ENCODE data around the gene MAGI3.
"Not testable (repeated sequence)": the region's sequence is repeated elsewhere in the genome, so short reads cannot be mapped to it uniquely, and the experiment has no call there.

MAGI3 gene

DNA sequence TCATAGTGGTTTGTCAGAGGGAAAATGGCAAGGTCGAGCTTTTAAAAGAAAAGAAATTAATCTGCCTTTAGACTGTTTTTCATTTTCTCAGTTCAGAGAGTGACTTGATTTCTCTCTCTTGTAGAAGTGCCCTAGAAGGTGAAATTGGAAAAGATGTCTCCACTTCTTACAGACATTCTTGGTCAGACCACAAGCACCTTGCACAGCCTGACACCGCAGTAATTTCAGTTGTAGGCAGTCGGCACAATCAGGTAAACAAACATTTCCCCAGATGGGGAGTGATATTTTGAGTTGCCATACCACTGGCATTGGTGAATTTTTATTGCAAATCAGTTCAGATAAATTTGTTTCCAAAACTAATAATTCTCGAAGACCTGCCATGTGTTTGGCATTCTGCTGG lies 282.2 kb downstream of the MAGI3 start:
- no peak overlapping the region for H3K27ac ChIP-seq
- H3K4me3 ChIP-seq, result no peak overlapping the region

GRCh38 chr1:113674591-113674990 lies 284.3 kb downstream of the MAGI3 start:
- no peak overlapping the region for H3K27ac ChIP-seq
- no peak overlapping the region for H3K4me3 ChIP-seq

- Histone ChIP-seq H3K4me3 (no peak overlapping the region), H3K27ac (no peak overlapping the region)
These were observed 285.0 kb downstream of the MAGI3 start for GRCh38 chr1:113675302-113675701.

DNA sequence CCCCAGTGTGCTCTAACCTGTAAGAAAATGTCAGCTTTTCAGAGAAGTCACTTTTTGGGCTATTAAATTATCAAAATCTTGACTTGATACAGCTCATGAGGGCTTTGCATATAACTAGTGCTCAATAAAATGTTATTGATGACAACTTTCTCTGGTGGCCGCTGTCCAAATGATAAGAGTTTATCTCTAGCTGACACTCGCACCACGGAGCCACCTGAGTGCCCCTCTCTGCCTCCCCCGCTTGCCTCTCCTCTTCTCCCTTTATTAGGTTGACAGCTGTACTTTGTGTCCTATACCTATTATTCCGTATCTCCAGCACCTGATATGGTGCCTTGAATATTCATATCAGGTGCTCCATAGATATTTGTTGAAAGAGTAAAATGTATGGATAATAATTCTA lies 286.2 kb downstream of the MAGI3 start:
- no peak overlapping the region for H3K27ac ChIP-seq
- no peak overlapping the region for H3K4me3 ChIP-seq

- H3K27ac ChIP-seq, result no peak overlapping the region
- no peak overlapping the region for H3K4me3 ChIP-seq
These were observed 287.2 kb downstream of the MAGI3 start for GRCh38 chr1:113677250-113678158.

- no peak overlapping the region for H3K27ac ChIP-seq
These were observed 287.8 kb downstream of the MAGI3 start for GRCh38 chr1:113678159-113678469.

DNA sequence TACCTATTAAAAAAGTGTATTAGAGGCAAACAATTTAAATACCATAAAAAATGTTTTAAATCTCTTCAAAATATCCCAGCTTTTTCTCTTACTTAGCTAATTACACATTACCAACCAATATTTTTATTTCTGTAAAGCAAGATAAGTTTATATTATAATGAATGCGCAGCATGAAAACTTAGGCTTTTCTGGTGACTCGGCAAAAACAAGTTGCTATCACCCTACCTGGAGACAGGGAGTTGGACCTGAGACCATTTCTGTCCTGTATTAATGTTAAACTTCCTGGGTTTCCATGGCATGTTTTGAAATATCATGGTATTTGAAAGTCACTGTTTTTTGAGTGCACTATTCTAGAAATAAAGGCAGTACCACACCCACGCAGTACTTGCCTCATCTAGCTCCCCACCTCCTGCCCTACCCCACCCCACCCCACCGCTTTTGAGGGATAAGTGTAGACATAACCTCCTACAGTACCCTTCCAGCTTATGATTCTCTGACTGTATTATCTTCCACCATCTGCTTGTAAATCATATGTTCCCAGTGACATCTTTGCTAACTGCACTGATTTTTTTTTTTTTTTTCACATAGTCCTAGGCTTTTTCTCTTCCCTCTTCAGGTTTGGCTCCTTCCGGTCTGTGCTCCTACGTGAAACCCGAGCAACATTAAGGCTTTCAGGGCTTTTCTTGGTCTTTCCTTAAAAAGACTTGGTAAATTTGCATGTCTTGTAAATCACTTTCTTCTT lies 291.5 kb downstream of the MAGI3 start:
- no peak overlapping the region for H3K4me3 ChIP-seq
- no peak overlapping the region for H3K27ac ChIP-seq

More at GRCh38 chr1:113678159-113678469, 287.8 kb downstream of the MAGI3 start:
- no peak overlapping the region for H3K4me3 ChIP-seq

DNA sequence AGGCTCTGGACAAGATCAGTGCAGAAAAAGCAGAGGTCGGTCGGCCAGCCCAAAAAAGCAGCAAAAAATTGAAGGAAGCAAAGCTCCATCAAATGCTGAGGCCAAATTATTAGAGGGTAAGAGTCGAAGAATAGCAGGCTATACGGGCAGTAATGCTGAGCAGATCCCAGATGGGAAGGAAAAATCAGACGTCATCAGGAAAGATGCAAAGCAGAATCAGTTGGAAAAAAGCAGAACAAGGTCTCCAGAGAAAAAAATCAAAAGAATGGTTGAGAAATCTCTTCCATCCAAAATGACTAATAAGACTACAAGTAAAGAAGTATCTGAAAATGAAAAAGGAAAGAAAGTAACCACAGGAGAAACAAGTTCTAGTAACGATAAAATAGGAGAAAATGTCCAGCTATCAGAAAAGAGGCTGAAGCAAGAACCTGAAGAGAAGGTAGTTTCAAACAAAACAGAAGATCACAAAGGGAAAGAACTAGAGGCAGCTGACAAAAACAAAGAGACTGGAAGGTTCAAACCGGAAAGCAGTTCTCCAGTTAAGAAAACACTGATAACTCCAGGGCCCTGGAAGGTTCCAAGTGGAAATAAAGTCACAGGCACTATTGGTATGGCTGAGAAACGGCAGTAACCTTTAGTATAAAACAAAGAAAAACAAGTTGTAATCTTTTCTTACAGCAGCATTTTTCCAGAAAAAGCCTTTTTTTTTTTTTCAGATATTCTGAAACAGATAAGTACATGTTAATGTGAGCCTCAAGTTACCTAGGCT lies 293.3 kb downstream of the MAGI3 start:
- Histone ChIP-seq H3K27ac (peak overlapping the region in 7 of 21 experiments; percentile 10 to 69 (median 22)), H3K4me3 (no peak overlapping the region)

DNA sequence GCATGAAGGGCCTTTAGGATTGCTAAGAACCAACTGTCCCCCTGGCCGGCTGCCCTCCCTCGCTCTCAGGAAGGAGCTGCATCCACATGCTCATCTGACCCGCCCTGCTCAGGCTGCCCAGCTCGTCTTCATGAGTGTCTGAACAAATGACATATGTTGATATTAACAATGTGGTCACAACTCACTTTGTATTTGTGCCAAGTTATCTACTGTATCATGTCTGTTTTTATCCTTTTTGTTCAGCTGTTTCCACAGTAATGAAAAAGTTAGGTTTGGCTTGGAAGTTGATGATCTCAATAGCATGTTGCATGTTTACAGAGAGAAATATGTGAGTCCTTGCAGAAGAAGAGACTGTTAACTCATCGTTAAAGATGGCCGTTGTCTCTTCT lies 293.8 kb downstream of the MAGI3 start:
- H3K27ac ChIP-seq, result peak overlapping the region in 4 of 21 experiments; percentile 19 to 69 (median 38)

DNA sequence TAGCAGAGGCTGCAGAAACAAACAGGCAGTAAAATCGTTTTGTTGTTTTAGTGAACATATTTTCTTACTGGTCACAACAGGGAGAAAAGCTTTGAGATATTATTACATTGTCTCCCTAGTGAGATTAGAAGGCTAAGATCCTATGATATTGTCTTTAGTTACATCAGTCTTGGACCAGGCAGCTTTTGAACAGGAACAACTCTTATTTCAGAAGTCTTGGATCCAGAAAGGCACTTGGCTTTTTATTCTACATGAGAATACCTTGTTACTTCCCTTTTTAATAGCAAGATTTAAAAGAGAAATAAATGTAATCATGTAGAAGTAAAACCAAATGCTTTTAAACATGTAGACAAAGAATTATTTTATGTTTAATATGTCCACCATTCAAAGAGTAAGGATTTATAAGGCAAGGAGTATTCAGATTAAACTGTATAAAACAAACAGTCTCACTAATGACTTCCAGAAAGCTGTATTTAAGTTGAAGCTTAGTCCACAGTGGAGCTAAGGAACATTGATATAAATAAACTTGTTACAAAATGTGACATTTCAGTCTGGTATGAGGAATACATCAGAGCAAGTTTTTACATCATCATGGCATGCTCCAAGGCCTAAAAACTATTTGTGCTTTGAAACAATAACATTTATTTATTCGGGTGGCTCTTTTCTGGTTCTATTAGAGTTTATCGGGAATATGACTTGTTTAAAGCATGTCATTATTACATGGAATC lies 296.7 kb downstream of the MAGI3 start:
- Histone ChIP-seq H3K4me3 (no peak overlapping the region), H3K27ac (no peak overlapping the region)

More for the DNA sequence above, 293.8 kb downstream of the MAGI3 start:
- H3K4me3 ChIP-seq, result no peak overlapping the region

DNA sequence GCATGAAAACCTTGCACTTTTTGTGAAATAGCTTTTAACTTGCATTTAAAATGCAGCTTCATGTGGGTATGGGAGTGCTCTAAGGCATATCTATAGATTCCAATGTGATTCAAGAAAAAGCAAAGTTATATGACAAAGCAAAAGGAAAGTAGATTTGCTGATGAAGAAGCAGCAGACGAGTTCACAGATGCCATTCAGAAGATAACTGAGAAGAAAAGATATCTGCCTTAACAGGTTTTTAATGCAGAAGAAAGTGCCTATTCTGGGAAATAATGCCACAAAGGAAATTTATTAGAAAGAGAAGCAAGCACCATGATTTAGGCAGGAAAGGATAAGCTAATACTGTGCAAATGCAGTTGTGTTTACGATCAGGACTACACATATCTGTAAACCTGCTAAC lies 300.9 kb downstream of the MAGI3 start:
- no peak overlapping the region for H3K27ac ChIP-seq
- no peak overlapping the region for H3K4me3 ChIP-seq

- H3K4me3 ChIP-seq, result no peak overlapping the region
- no peak overlapping the region for H3K27ac ChIP-seq
These were observed 302.0 kb downstream of the MAGI3 start for GRCh38 chr1:113692342-113692741.

DNA sequence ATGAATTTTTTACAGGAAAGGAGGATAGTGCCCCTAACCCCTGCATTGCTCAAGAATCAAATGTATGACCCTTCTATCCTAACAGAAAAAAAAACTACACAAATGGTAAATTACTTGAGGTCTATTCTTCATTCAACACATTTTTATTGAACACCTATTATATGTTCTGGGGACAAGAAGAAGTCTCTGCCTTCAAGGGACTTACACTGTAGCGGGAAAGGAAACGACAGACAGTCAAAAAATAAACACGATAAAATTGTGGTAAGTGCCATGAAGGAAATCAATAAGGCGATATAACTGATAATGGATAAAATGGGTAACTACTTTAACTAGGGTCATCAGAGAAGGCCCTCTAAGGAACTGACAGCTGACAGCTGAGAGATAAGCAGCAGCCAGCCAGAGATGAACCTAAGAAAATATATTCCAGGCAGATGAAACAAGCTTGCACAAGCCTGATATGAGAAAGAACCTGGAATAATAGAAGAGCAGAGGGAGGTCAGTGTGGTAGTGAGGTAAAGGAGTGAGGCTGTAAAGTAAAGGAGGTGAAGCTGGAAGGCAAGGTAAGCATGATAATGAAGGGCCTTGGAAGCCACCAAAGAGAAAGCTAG lies 302.6 kb downstream of the MAGI3 start:
- no peak overlapping the region for H3K4me3 ChIP-seq

DNA sequence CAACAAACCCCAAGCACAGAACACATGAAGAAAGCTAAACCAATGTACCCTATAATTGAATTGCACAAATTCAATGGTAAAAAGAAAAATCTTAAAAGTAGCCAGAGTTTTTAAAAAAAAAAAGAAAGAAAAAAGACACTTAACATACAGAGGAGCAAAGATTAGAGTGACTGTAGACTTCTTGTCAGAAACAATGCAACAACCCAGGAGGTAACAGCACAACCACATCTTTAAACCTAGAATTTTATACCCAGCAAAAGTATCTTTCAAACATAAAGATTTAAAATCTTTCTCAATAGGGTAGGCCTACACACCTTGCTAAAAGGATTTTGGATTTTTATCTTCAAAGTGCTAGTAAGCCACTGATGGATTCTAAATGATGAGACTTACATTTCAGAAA lies 304.6 kb downstream of the MAGI3 start:
- no peak overlapping the region for H3K27ac ChIP-seq
- no peak overlapping the region for H3K4me3 ChIP-seq

More for the DNA sequence above, 302.6 kb downstream of the MAGI3 start:
- H3K27ac ChIP-seq, result no peak overlapping the region

DNA sequence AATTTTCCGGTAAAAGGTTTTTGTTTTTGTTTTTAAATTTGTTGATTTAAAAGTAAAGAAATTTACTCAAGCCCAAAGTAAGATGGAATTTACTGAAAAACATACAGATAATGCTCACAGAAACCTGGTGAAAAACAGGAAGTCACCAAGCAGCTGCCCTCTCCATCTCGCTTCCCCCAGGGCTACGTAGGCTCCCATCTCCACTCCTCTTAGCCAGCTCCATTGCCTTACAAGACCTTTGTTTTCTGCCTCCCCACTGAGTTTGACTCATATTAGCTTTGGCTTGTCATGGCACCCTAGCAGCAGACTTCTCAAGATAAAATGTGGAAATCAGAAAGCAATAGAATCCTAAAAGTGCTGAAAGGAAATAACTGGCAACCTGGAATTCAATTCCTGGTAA lies 311.1 kb downstream of the MAGI3 start:
- no peak overlapping the region for H3K27ac ChIP-seq
- H3K4me3 ChIP-seq, result no peak overlapping the region

GRCh38 chr1:113714606-113715269 lies 324.4 kb downstream of the MAGI3 start:
- Histone ChIP-seq H3K27ac (no peak overlapping the region), H3K4me3 (no peak overlapping the region)

DNA sequence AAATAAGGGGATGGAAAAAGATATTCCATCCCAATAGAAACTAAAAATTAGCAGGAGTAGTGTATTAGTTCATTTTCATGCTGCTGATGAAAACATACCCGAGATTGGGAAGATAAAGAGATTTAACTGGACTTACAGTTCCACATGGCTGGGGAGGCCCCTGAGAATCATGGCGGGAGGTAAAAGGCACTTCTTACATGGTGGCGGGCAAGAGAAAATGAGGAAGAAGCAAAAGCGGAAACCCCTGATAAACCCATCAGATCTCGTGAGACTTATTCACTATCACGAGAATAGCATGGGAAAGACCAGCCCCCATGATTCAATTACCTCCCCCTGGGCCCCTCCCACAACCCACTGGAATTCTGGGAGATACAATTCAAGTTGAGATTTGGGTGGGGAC lies 327.2 kb downstream of the MAGI3 start:
- not testable (repeated sequence) for H3K27ac ChIP-seq, H3K4me3 ChIP-seq

GRCh38 chr1:113718621-113719020 lies 328.3 kb downstream of the MAGI3 start:
- H3K27ac ChIP-seq, H3K4me3 ChIP-seq: not testable (repeated sequence)

- H3K27ac ChIP-seq, result no peak overlapping the region
- no peak overlapping the region for H3K4me3 ChIP-seq
These were observed 330.7 kb downstream of the MAGI3 start for GRCh38 chr1:113721010-113721409.

All from skin epidermis (tissue), 12 donors.